NCI-H526 treated with DMSO at 0.1 percent for 48 hours (cell line): ENCODE measurements around the gene MIEN1.
"Not testable (repeated sequence)": the region's sequence is repeated elsewhere in the genome, so short reads cannot be mapped to it uniquely, and the experiment has no call there.

ENCODE experiments used
- DNase-seq: peaks from one replicate; lab custom pipeline; 2025; lab: John Stamatoyannopoulos, UW

MIEN1 gene

GRCh38 chr17:39755554-39756379 is 25.4 kb upstream of the MIEN1 start:
- DNase-seq = no peak

GRCh38 chr17:39754958-39755553 is 24.7 kb upstream of the MIEN1 start:
- DNase-seq = no peak

- DNase-seq = peak; percentile 79
These were observed 24.0 kb upstream of the MIEN1 start for GRCh38 chr17:39754161-39754957.

- peak; percentile 35 for DNase-seq
These were observed 23.3 kb upstream of the MIEN1 start for GRCh38 chr17:39753514-39754160.

GRCh38 chr17:39752241-39752881 is 22.0 kb upstream of the MIEN1 start:
- DNase-seq = no peak

- DNase-seq = no peak
These were observed 21.3 kb upstream of the MIEN1 start for GRCh38 chr17:39751637-39752036.

GRCh38 chr17:39751016-39751543 is 20.7 kb upstream of the MIEN1 start:
- DNase-seq = no peak

GRCh38 chr17:39750131-39751015 is 20.0 kb upstream of the MIEN1 start:
- DNase-seq = no peak

- DNase-seq = not testable (repeated sequence)
These were observed 18.2 kb upstream of the MIEN1 start for GRCh38 chr17:39748444-39749034.

GRCh38 chr17:39747745-39748144 is 17.4 kb upstream of the MIEN1 start:
- no peak for DNase-seq

GRCh38 chr17:39746145-39746461 is 15.8 kb upstream of the MIEN1 start:
- no peak for DNase-seq

- no peak for DNase-seq
These were observed 15.2 kb upstream of the MIEN1 start for GRCh38 chr17:39745335-39746144.

GRCh38 chr17:39744836-39745215 is 14.5 kb upstream of the MIEN1 start:
- DNase-seq = no peak

- no peak for DNase-seq
These were observed 13.9 kb upstream of the MIEN1 start for GRCh38 chr17:39744075-39744835.

GRCh38 chr17:39742856-39743436 is 12.6 kb upstream of the MIEN1 start:
- DNase-seq = no peak

- no peak for DNase-seq
These were observed 12.0 kb upstream of the MIEN1 start for GRCh38 chr17:39742126-39742855.

- no peak for DNase-seq
These were observed 10.2 kb upstream of the MIEN1 start for GRCh38 chr17:39740357-39741111.
